Right lobe of liver (tissue), 6 donors: ENCODE results near the gene SLAMF8. TPM values are rescaled to one million over a fixed set of nuclear protein-coding genes. Genes with fewer than 3 reads are reported as not detected.

Experiments used
- ATAC-seq, 4 donors: fragments of 200-7000 bp; cut with Tn5 transposase; one replicate each; pipeline ENCODE4 v1.9.1; 2020; ENCODE audit warnings: mild to moderate bottlenecking in 4 of 4, moderate library complexity in 4 of 4
- DNase-seq, 3 donors: peaks; one replicate each; pipeline ENCODE4 v3.0.0-alpha.2; 2020
- H3K27ac ChIP-seq, 3 donors: fragments of 200-600 bp; one replicate each; pipeline ENCODE4 v1.8.0; 2022
- H3K27me3 ChIP-seq, 2 donors: fragments of 200-600 bp; one replicate each; pipeline ENCODE4 v1.8.0; 2022
- H3K36me3 ChIP-seq, 4 donors: fragments of 200-600 bp; sonication (generic) in 1 of 4; one replicate each; pipeline versions ENCODE4 v1.5.1 to v1.8.0; 2017 to 2022; ENCODE audit warnings: control low read depth in 1 of 4
- H3K4me1 ChIP-seq, 4 donors: fragments of 200-600 bp; sonication (generic) in 1 of 4; one replicate each; pipeline versions ENCODE4 v1.5.1 to v1.8.0; 2017 to 2022; ENCODE audit warnings: control low read depth in 1 of 4
- H3K4me3 ChIP-seq, 3 donors: fragments of 200-600 bp; one replicate each; pipeline ENCODE4 v1.8.0; 2022
- H3K9me3 ChIP-seq, 4 donors: fragments of 200-600 bp; sonication (generic) in 1 of 4; one replicate each; pipeline versions ENCODE4 v1.5.1 to v1.8.0; 2017 to 2022; ENCODE audit warnings: control low read depth in 1 of 4
- POLR2A ChIP-seq: fragments of 450-650 bp; IDR thresholded peaks from one replicate; pipeline ENCODE4 v1.6.1; 2017; ENCODE audit warnings: antibody characterized with exemption, mild to moderate bottlenecking
- WGBS: methylation state at CpG from one replicate; pipeline ENCODE4 v1.1.6; 2018; ENCODE audit warnings: low coverage, low lambda C conversion rate; ENCODE audit not compliant: insufficient coverage; ENCODE audit errors: missing lambda C conversion rate; 5-methylcytosine and 5-hydroxymethylcytosine counted together
- intact Hi-C, 2 donors: fragments of 100-400 bp; cut with DNase I; formaldehyde crosslinking; loops; one replicate each; pipeline versions ENCODE4 v1.11.2 to v1.14.1; 2022
- total RNA-seq, 6 experiments: library from RNA; depleted of rRNA in 2 of 6; stranded (reverse); fragments of >200 nt in 2 of 6; fragmentation: NEBNext Ultra II Directional in 3 of 6; extraction: Animal tissue kit (Norgen Biotek cat#: 25700) in 3 of 6; gene quantifications; one replicate each; pipeline versions ENCODE4 v1.1.0 to v1.2.4, GENCODE V29; 2016 to 2023
- TF ChIP-seq, protein P1 (sequence below), 4 donors: fragments of 200-600 bp in 3 of 4; fragments of 450-650 bp in 1 of 4; IDR thresholded peaks; one replicate each; pipeline versions ENCODE4 v1.5.1 to v1.8.0; 2016 to 2022; ENCODE audit warnings: antibody characterized with exemption in 4 of 4, mild to moderate bottlenecking in 2 of 4
- donor health status: DM: no; HTN: yes; CAD: no.
- donor health status: DM: no; HTN: no; CAD: no.
- donor health status: DM: no; HTN: no; CAD: no.
- donor health status: DM: no; HTN: yes; CAD: no.
- donor health status: DM: no; HTN: yes; CAD: no.

Gene SLAMF8
- total RNA-seq, 6 experiments from 2014 or later: 0.33 to 5.7 (median 2.5) TPM

DNA sequence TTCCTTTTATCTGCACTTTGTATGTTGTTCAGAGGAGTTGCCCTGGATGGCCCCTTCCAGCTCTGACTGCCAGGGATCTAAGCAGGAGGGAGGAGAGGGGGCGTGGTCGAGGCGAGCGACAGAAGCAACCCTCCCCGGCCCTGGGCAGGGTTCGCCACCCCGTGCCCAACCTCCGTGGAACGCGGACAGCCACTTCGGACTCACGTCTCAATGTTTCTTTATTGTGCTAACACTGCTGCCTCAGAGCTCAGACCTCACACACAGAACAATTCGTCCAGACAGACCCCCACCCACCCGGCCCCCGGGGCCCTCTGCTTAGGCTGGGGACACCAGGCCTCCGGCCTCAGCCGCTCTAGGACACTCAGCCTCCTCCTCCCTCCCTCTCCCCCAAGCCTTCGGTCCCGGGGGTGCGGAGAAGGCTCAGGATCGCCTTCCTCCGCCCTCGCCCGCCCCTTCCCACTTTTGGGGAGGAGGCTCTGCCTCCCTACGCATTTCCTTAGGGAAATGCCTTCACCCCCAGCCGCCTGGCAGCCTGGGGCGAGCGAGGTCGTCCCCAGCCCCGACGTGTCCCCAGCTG lies 27.5 kb downstream of the SLAMF8 start:
- peak; percentile 59 to 72 (median 64) for DNase-seq
- TF ChIP-seq POLR2A: no peak
- TF ChIP-seq, protein P1, sequence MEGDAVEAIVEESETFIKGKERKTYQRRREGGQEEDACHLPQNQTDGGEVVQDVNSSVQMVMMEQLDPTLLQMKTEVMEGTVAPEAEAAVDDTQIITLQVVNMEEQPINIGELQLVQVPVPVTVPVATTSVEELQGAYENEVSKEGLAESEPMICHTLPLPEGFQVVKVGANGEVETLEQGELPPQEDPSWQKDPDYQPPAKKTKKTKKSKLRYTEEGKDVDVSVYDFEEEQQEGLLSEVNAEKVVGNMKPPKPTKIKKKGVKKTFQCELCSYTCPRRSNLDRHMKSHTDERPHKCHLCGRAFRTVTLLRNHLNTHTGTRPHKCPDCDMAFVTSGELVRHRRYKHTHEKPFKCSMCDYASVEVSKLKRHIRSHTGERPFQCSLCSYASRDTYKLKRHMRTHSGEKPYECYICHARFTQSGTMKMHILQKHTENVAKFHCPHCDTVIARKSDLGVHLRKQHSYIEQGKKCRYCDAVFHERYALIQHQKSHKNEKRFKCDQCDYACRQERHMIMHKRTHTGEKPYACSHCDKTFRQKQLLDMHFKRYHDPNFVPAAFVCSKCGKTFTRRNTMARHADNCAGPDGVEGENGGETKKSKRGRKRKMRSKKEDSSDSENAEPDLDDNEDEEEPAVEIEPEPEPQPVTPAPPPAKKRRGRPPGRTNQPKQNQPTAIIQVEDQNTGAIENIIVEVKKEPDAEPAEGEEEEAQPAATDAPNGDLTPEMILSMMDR (IDR thresholded peaks at IDR 0.05): no peak
- under 1% methylated on average over 17 of the region's 31 CpGs for WGBS
- Histone ChIP-seq H3K27me3 (no peaks in the 10 kb centered on the region), H3K36me3 (no peaks in the 10 kb centered on the region), H3K27ac (peak overlapping the region; percentile 18 to 66 (median 59)), H3K9me3 (no peaks in the 10 kb centered on the region), H3K4me3 (peak overlapping the region; percentile 38 to 54 (median 48)), H3K4me1 (no peaks in the 10 kb centered on the region)
- intact Hi-C loops: no loop called here
- peak; percentile 75 to 82 (median 80) for ATAC-seq

DNA sequence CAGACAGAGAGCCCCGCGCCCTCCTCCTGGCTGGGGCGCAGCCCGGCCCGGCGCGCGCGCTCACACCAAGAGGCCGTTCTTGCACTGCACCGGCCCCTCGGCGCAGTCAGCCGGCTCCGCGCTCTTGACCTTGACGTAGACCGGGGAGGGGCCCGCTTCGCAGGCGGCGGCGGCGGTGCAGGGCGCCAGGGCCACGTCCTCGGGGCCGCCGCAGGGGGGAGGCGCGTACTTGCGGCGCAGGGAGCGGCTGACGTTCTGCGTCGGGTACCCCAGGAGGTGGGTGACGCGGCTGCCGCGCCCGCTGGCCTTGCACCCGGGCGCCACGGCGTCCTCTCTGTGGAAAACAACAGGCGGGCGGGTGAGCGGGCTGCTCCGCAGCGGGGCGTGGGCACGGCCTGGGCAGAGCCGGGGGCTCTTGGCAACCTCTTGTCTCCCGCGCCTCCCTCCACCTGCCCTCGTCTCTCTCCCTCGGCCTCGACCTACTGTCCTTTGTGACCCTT lies 28.1 kb downstream of the SLAMF8 start:
- H3K4me1 ChIP-seq: no peaks in the 10 kb centered on the region
- H3K27me3 ChIP-seq: no peaks in the 10 kb centered on the region
- TF ChIP-seq, protein P1 (IDR thresholded peaks at IDR 0.05): no peak
- TF ChIP-seq POLR2A: peak; percentile 43
- ATAC-seq: peak; percentile 81 to 89 (median 82)
- no peaks in the 10 kb centered on the region for H3K36me3 ChIP-seq
- peak; percentile 70 to 79 (median 76) for DNase-seq
- no CpG with 5 or more reads among the region's 59 CpGs for WGBS
- peak overlapping the region; percentile 18 to 66 (median 59) for H3K27ac ChIP-seq
- no peaks in the 10 kb centered on the region for H3K9me3 ChIP-seq
- intact Hi-C loops: no loop called here
- peak overlapping the region; percentile 38 to 54 (median 48) for H3K4me3 ChIP-seq

DNA sequence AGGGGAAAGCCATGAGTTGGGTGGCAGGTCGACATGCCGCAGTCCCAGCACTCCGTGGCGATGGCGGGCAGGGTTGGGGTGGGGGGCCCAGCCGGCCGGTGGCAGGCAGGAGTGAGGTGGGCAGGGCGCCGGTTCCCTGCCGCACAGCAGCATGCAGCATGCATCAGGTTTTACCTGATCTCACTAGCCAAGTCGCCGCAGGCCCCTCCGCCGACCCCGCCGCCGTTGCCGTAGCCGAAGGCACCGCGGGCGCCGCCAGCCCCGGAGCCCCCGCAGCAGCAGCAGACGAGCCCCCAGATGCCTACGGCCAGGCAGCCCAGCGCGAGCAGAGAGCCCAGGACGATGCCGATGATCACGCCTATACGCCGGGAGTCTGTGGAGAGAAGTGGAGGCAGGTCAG lies 29.0 kb downstream of the SLAMF8 start:
- Histone ChIP-seq H3K4me3 (no peak overlapping the region), H3K36me3 (no peaks in the 10 kb centered on the region), H3K27me3 (no peaks in the 10 kb centered on the region), H3K9me3 (no peaks in the 10 kb centered on the region), H3K27ac (no peak overlapping the region), H3K4me1 (no peaks in the 10 kb centered on the region)
- DNase-seq: no peak
- intact Hi-C loops: no loop called here
- TF ChIP-seq POLR2A: no peak
- TF ChIP-seq, protein P1 (IDR thresholded peaks at IDR 0.05): no peak
- WGBS: 43% methylated on average over 15 of the region's 34 CpGs
- no peak for ATAC-seq

GRCh38 chr1:159856576-159856975 lies 29.9 kb downstream of the SLAMF8 start:
- no peaks in the 10 kb centered on the region for H3K36me3 ChIP-seq
- no peak overlapping the region for H3K4me3 ChIP-seq
- H3K4me1 ChIP-seq: no peaks in the 10 kb centered on the region
- no peak overlapping the region for H3K27ac ChIP-seq
- ATAC-seq (no peak), DNase-seq (no peak)
- no peaks in the 10 kb centered on the region for H3K9me3 ChIP-seq
- H3K27me3 ChIP-seq: no peaks in the 10 kb centered on the region
- no CpG with 5 or more reads among the region's 1 CpG for WGBS
- intact Hi-C loops: no loop called here
- TF ChIP-seq POLR2A: no peak
- TF ChIP-seq, protein P1 (IDR thresholded peaks at IDR 0.05): no peak
